ENCODE results near the gene CD163L1.
A peak's percentile ranks its signal among the peaks of the same experiment; 100 is the strongest.

The CD163L1 gene

DNA sequence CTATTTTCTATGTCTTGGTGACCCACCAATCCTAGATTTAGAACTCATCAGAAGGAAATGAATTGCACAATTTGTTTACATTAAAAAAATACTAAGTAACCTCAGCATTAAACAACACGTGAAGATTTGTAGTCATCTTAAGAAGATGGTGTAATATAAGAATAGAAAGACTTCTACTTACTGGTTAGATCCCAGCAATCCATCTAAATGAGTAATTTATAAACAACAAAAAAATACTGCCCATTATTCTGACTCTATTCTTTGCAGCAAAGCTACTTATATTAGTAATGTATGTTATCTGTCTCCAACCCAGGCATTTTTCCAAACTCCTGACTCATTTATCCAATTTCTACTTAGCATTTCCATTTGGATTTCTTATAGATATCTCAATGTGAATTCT lies 67.8 kb downstream of the CD163L1 start:
- no peak overlapping the region for H3K4me3 ChIP-seq (ENCODE audit: low read length)
- DNase-seq (ENCODE audit: low read depth), result no peak
- TF ChIP-seq, protein P1, sequence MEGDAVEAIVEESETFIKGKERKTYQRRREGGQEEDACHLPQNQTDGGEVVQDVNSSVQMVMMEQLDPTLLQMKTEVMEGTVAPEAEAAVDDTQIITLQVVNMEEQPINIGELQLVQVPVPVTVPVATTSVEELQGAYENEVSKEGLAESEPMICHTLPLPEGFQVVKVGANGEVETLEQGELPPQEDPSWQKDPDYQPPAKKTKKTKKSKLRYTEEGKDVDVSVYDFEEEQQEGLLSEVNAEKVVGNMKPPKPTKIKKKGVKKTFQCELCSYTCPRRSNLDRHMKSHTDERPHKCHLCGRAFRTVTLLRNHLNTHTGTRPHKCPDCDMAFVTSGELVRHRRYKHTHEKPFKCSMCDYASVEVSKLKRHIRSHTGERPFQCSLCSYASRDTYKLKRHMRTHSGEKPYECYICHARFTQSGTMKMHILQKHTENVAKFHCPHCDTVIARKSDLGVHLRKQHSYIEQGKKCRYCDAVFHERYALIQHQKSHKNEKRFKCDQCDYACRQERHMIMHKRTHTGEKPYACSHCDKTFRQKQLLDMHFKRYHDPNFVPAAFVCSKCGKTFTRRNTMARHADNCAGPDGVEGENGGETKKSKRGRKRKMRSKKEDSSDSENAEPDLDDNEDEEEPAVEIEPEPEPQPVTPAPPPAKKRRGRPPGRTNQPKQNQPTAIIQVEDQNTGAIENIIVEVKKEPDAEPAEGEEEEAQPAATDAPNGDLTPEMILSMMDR (conservative IDR thresholded peaks at IDR 0.05; ENCODE audit: low read depth, low read length), result no peak

DNA sequence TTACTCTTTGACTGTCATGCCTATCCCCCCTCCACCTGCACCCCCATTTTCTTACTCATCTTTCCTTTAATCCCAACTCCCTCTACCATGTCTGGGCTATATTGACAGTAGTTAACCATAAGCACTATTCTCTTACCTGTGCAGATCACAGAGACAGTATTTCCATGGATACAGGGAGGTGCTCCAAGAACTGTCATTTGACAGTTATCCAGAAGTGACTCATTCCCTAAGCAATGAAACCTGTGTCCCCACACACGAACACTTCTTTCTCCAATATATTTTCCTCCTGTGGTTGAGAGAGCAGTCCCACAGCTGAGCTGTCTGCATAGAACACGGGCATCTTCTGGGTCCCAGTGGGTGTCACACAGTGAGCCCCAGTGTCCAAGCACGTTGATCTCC lies 68.8 kb downstream of the CD163L1 start:
- DNase-seq (ENCODE audit: low read depth), result no peak
- TF ChIP-seq, protein P1 (conservative IDR thresholded peaks at IDR 0.05; ENCODE audit: low read depth, low read length), result no peak
- no peak overlapping the region for H3K4me3 ChIP-seq (ENCODE audit: low read length)

DNA sequence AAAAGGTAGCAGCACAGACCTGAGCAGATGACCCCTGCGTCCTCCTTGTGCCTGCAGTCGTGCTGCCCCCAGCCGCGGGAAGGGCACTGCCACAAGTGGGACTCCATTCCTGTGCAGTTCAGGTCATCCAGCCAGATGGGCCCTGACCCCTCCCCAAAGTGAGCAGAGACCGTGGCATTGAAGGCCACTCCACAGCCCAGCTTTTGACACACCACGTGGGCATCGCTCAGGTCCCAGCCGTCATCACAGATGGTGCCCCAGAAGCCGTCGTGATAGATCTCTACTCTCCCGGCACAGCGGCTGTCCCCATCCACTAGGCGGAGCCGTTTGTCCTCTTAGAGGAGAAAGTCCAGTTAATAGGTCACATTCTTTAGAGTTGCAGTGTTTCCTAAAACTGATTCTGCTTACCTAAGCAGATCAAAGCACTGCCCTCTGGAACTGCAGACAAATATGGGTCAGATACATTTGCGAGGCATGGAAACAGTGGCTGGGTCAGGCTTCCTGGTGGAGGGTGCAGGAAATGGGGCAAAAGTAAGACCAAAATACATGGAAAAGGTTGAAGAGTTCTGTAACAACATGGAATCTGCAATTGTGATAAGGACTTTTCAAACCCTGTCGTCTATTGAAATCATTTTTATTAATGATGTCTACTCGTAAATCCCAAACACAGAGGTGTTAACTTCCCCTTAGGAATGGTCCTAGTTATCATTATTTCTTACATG lies 69.4 kb downstream of the CD163L1 start:
- H3K4me3 ChIP-seq (ENCODE audit: low read length), result no peak overlapping the region
- TF ChIP-seq, protein P1 (conservative IDR thresholded peaks at IDR 0.05; ENCODE audit: low read depth, low read length), result peak; percentile 17
- no peak for DNase-seq (ENCODE audit: low read depth)

DNA sequence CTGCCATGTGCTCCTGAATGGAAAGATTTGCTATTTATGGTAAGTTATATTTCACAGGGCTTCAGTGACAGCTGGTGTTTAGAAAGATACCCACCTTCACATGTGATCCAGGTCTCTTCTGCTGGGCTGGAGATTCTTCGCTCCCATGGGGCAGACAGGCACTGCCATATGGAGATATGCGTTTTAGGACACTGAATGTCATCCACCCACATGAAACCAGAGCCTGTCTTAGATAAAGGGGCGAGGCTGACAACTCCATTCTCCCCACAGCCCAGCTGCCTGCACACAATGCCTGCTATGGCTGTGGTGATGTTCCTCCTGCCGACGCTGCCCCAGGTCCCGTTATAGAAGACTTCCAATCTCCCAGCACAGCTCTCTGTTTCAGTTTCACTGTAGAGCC lies 70.7 kb downstream of the CD163L1 start:
- no peak overlapping the region for H3K4me3 ChIP-seq (ENCODE audit: low read length)
- TF ChIP-seq, protein P1 (conservative IDR thresholded peaks at IDR 0.05; ENCODE audit: low read depth, low read length), result no peak
- DNase-seq (ENCODE audit: low read depth), result no peak

DNA sequence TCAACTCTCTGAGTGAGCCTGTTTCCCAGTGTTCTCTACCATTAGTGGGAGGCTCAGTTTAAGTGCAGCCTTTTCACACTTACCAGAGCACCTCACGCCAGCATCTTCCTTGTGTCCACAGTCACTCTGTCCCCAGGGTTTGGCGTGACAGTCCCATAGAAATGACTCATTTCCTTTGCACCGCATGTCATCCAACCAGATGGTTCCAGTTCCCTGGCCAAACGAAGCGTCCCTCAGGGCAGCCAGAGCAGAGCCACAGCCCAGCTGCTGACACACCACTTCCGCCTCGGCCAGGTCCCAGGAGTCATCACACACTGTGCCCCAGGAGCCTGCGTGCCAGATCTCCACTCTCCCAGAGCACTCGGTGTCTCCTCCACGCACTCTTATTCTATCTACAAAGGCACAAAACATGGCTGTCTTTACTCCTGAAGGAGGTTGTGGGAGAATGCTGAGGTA lies 74.7 kb downstream of the CD163L1 start:
- H3K4me3 ChIP-seq (ENCODE audit: low read length), result no peak overlapping the region

DNA sequence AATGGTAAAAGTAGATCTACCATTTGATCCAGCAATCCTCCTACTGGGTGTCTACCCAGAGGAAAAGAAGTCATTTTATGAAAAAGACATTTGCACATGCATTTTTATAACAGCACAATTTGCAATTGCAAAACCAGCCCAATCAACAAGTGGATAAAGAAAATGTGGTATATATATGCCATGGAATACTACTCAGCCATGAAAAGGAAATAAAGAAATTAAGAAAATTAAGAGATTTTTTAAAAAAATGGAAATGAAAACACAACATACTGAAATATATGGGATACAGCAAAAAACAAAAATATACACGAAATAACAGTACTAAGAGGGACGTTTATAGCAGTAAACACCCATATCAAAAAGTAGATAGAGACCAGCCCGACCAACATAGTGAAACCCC lies 81.2 kb downstream of the CD163L1 start:
- DNase-seq (ENCODE audit: low read depth), result no peak
- H3K4me3 ChIP-seq (ENCODE audit: low read length), result no peak overlapping the region
- TF ChIP-seq, protein P1 (conservative IDR thresholded peaks at IDR 0.05; ENCODE audit: low read depth, low read length), result no peak

More for the DNA sequence above, 74.7 kb downstream of the CD163L1 start:
- TF ChIP-seq, protein P1 (conservative IDR thresholded peaks at IDR 0.05; ENCODE audit: low read depth, low read length), result no peak
- DNase-seq (ENCODE audit: low read depth), result no peak

DNA sequence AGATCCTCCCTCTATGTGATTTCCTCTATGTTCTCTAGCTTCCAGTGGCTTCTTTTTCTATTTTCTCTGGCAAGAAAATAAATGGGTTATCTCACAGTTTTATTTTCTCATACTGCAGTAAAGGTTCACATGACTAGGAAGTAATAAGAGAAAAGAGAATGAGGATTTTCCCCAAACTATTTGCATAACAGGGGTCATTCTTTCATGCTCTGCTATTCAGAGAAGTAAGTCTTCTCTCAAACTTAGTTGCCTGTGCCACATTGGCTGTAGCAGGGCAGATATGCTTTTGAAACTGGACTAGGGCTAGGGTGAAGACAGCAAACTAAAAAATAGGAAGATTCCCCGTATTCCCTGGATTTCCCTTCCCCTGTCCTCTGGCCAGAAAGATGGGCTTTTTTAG lies 82.7 kb downstream of the CD163L1 start:
- H3K4me3 ChIP-seq (ENCODE audit: low read length), result no peak overlapping the region
- TF ChIP-seq, protein P1 (conservative IDR thresholded peaks at IDR 0.05; ENCODE audit: low read depth, low read length), result no peak
- DNase-seq (ENCODE audit: low read depth), result no peak

Measured in retinal pigment epithelial cell (primary cell).